Thyroid gland (tissue), 4 donors: Measurements from ENCODE around the gene STXBP1.

Experiments used
- CTCF ChIP-seq, 6 experiments: fragments of 200-600 bp in 3 of 6; fragments of 450-650 bp in 3 of 6; sonication (generic) in 3 of 6; IDR thresholded peaks; one replicate each; pipeline ENCODE4 v1.5.1; 2016 to 2019; ENCODE audit warnings: antibody characterized with exemption in 6 of 6, mild to moderate bottlenecking in 2 of 6, inconsistent platforms in 1 of 6, moderate library complexity in 1 of 6
- POLR2A ChIP-seq, 2 donors: fragments of 450-650 bp; IDR thresholded peaks; one replicate each; pipeline ENCODE4 v1.6.1; 2017; ENCODE audit warnings: antibody characterized with exemption in 2 of 2, mild to moderate bottlenecking in 2 of 2, moderate library complexity in 1 of 2

- no peak for TF ChIP-seq POLR2A (IDR thresholded peaks at IDR 0.05)
- no peak for TF ChIP-seq CTCF (IDR thresholded peaks at IDR 0.05)
Measured at GRCh38 chr9:127667906-127668305, 55.8 kb downstream of the STXBP1 start.
